RWPE1 (cell line): ENCODE results near the gene COQ5.

Experiments used
- CTCF ChIA-PET: fragments of 350-600 bp; sonication (Branson Sonifier 250); formaldehyde crosslinking; extraction: SDS; loops from one replicate; lab custom pipeline; 2021; lab: Yijun Ruan, JAX
- POLR2A ChIA-PET: fragments of 400-600 bp; formaldehyde crosslinking; extraction: SDS; loops from one replicate; lab custom pipeline; 2020; ENCODE audit warnings: antibody characterized with exemption; ENCODE audit not compliant: low non-redundant PET; lab: Yijun Ruan, JAX
- DNase-seq: peaks from one replicate; pipeline ENCODE4 v3.0.0; 2012; ENCODE audit warnings: low spot score
- H3K27ac ChIP-seq: fragments of 450-650 bp; 2 replicates; pipeline ENCODE4 v1.5.1; 2017
- TF ChIP-seq, protein P1 (sequence below): fragments of 450-650 bp; conservative IDR thresholded peaks from 2 replicates; pipeline ENCODE4 v1.5.1; 2017; ENCODE audit warnings: low read depth, mild to moderate bottlenecking

The COQ5 gene

DNA sequence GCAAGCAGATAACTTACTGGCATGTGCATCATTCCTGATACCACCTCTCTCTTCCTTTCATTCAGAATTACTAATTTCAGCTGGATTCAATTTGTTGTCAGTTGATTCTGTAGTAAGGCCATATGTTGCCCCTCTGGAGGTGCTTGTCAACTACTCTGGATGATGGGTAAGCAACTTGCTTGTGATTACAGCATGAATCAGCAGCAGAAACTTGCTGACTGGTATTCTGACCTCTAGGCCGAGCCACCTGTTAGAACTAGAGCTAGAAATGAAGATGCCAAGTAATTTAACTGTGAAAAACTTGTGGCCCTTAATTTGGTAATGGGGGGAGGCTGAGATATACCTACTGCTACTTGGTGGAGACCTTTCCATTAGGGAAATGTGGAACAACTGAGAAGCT, 10.3 kb upstream of the COQ5 start:
- POLR2A ChIA-PET, result interaction anchor here (0.6 kb wide), 1 partner anchor 17 kb away, joined by 7 read pairs; no protein-coding TSS in a partner anchor
- peak; percentile 33 for DNase-seq
- TF ChIP-seq, protein P1, sequence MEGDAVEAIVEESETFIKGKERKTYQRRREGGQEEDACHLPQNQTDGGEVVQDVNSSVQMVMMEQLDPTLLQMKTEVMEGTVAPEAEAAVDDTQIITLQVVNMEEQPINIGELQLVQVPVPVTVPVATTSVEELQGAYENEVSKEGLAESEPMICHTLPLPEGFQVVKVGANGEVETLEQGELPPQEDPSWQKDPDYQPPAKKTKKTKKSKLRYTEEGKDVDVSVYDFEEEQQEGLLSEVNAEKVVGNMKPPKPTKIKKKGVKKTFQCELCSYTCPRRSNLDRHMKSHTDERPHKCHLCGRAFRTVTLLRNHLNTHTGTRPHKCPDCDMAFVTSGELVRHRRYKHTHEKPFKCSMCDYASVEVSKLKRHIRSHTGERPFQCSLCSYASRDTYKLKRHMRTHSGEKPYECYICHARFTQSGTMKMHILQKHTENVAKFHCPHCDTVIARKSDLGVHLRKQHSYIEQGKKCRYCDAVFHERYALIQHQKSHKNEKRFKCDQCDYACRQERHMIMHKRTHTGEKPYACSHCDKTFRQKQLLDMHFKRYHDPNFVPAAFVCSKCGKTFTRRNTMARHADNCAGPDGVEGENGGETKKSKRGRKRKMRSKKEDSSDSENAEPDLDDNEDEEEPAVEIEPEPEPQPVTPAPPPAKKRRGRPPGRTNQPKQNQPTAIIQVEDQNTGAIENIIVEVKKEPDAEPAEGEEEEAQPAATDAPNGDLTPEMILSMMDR, result no peak
- no peak overlapping the region for H3K27ac ChIP-seq
- CTCF ChIA-PET, result interaction anchor here (0.5 to 0.8 kb wide), 2 partner anchors 12 to 174 kb away, joined by 3 read pairs; no protein-coding TSS in a partner anchor

DNA sequence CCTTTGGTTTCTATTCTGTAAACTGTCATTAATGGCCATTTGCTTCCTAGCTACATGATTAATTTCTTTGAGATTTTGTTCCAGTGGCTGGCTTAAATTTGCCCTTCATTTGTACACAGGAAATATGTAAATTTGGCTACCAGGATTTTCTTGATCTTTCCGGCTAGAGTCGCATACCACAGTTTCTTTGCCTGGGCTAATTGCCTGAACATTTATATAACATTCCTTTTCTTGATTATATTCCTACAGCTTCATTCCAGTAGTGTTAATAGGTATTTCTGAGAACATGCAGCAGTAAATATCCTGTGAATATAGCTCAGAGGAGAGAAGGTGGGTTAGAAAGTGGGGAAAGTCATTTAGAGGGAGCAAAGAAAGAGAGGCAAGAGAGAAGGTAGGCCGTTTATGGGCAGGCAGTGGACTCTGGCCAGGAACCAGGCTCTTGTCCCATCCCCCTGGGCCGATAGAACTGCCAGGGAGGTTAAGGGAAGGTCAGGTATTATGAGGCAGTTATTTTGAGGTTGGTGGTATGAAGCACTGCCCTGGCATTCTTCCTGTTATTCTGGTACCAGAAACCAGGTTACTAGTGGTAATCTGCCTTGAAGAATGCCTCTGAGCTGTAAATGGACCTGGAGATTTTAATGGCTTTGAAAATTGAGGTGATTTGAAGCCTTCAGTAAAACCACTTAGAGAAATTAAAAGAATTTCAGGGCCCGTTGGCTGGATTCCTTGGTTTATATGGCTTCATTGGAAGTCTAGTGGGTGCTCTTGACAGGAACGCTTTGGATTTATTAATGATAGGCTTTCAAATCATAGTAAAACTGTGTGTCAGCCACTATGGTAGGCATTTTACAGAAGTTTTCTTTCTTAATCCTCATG, 9.6 kb upstream of the COQ5 start:
- ChIA-PET CTCF (interaction anchor here (0.5 to 0.8 kb wide), 3 partner anchors 11 to 173 kb away, joined by 3 read pairs; no protein-coding TSS in a partner anchor), POLR2A (interaction anchor here (0.6 kb wide), 1 partner anchor 18 kb away, joined by 7 read pairs; no protein-coding TSS in a partner anchor)
- peak overlapping the region; percentile 40; the same call in 1 of the 2 replicates for H3K27ac ChIP-seq
- peak; percentile 68 for DNase-seq
- TF ChIP-seq, protein P1, result no peak

DNA sequence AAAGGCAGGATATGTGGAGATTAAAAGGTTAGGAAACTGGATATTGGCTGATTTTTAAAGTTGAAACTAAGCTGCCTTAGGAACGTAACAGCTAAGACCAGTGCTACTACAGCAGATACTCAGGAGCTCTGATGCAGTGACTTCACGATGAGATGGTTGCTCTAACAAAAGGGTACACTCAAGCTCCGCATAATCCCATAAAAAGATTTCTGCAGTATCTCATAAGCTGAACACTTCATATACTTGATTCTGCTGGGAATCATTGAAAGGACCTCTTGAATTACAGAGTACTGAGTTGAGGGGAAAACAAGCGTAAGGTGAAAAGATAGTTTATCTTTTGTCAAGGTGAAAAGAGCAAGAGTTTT, 8.9 kb upstream of the COQ5 start:
- TF ChIP-seq, protein P1, result no peak
- H3K27ac ChIP-seq, result no peak overlapping the region
- CTCF ChIA-PET, result interaction anchor here (0.7 kb wide), 1 partner anchor 68 kb away, joined by 3 read pairs; no protein-coding TSS in a partner anchor
- POLR2A ChIA-PET, result no interaction called here
- no peak for DNase-seq

DNA sequence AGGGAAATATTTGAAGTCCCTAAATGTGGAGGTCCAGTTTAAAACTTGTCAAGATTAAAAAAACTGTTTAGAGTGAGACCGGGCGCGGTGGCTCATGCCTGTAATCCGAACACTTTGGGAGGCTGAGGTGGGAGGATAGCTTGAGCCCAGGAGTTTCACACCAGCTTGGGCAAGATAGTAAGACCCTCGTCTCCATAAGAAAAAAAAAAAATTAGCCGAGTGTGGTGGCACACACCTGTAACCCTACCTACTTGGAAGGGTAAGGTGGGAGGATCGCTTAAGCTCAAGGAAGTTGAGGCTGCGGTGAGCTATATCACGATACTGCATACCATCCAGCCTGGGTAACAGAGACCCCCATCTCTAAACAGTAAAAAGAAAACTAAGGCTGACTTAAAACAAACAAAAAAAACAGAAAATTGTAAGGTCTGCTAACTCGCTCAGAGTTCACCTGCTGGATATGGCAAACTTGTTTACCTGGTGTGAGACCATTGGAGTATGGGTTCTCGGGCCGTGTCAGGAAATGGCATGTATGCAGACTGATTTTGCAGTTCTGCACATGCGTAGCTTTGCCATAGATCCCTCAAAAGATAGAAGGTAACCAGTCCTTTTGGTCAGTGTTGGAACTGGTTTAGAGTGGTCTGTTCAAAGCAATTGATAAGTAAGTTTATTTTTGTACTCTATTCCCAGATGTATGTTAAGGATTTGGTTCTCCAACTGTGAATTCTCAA, 7.3 kb upstream of the COQ5 start:
- no peak for DNase-seq
- no peak overlapping the region for H3K27ac ChIP-seq
- ChIA-PET POLR2A (no interaction called here), CTCF (interaction anchor here (0.6 to 1.1 kb wide), 3 partner anchors 45 to 570 kb away, joined by 3 to 6 read pairs (median 6); partner anchors contain the start of gene POP5)
- TF ChIP-seq, protein P1, result no peak

DNA sequence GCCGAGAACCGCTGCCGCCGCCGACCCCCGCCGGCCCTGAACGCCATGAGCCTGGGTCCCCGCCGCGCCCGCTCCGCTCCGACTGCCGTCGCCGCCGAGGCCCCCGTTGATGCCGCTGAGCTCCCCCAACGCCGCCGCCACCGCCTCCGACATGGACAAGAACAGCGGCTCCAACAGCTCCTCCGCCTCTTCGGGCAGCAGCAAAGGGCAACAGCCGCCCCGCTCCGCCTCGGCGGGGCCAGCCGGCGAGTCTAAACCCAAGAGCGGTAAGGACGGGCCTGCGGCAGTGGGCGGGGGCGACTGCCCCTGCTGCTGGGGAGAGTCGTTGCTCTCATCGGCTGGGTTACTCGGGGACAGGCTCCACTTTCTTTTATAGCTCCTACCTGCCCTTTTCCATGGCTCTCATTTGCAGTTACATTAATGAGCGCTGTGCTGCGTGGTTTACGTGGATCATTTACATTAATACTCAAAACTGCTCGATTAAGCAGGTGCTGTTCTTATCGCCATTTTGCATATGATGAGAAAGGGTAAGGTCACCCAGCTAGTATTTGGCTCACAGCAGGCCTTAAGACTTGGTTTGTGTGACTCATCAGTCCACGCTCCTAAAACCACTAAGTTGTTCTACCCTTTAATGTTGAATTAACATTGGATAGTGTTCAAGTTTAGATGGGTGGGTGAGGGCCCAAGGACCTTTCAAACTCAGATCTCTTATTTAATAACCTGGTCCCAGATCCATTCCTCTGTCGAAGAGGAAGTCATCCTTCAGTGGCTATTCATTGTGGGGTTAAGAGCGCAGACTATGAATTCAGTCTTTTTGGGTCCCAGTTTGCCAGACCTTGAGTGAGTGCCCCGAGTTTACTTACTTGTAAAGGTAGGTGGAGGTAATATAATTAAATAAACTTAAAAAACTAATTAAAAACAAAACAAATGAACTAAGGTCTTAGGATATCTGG, 6.0 kb upstream of the COQ5 start:
- POLR2A ChIA-PET, result interaction anchor here (0.6 kb wide), 1 partner anchor 332 kb away, joined by 9 read pairs; no protein-coding TSS in a partner anchor

More for the DNA sequence above, 6.0 kb upstream of the COQ5 start:
- DNase-seq, result peak; percentile 77
- peak overlapping the region; percentile 86 for H3K27ac ChIP-seq
- CTCF ChIA-PET, result interaction anchor here (0.5 to 1.1 kb wide), 3 partner anchors 23 to 210 kb away, joined by 3 to 12 read pairs (median 4); partner anchors contain the start of gene POP5
- TF ChIP-seq, protein P1, result no peak
